ENCODE results near the gene EDEM1.

DNA sequence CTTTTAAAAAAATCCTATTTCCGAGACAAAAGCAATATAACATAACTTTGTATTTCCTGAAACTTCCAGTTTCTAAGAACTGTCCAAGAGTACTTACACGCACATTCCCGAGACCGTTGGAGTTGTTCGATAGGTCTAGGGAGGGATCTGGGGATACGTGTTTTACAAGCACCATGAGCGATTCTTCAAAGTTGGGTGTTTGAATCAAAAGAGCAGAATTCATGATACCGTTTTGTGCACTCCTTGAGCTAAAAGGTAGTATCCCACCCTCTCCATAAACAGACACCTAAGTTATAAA is 700 bp upstream of the EDEM1 start:
- TF ChIP-seq, protein P1, sequence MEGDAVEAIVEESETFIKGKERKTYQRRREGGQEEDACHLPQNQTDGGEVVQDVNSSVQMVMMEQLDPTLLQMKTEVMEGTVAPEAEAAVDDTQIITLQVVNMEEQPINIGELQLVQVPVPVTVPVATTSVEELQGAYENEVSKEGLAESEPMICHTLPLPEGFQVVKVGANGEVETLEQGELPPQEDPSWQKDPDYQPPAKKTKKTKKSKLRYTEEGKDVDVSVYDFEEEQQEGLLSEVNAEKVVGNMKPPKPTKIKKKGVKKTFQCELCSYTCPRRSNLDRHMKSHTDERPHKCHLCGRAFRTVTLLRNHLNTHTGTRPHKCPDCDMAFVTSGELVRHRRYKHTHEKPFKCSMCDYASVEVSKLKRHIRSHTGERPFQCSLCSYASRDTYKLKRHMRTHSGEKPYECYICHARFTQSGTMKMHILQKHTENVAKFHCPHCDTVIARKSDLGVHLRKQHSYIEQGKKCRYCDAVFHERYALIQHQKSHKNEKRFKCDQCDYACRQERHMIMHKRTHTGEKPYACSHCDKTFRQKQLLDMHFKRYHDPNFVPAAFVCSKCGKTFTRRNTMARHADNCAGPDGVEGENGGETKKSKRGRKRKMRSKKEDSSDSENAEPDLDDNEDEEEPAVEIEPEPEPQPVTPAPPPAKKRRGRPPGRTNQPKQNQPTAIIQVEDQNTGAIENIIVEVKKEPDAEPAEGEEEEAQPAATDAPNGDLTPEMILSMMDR (IDR thresholded peaks at IDR 0.05), result no peak
- TF ChIP-seq POLR2A (IDR thresholded peaks at IDR 0.05), result no peak

All from right lobe of liver (tissue), 4 donors.